Stimulated activated CD4-positive, alpha-beta T cell treated with anti-CD3 and anti-CD28 coated beads, Interleukin-2, amount 100 ng/mL, for 24 hours (primary cell): ENCODE results near the gene USP10.
"Not testable (repeated sequence)": the region's sequence is repeated elsewhere in the genome, so short reads cannot be mapped to it uniquely, and the experiment has no call there.

Experiments
- DNase-seq, 2 donors: peaks; one replicate each; pipeline ENCODE4 v3.0.0-alpha.2; 2020

The USP10 gene

GRCh38 chr16:84675423-84675822, 24.4 kb upstream of the USP10 start:
- no peak for DNase-seq

DNA sequence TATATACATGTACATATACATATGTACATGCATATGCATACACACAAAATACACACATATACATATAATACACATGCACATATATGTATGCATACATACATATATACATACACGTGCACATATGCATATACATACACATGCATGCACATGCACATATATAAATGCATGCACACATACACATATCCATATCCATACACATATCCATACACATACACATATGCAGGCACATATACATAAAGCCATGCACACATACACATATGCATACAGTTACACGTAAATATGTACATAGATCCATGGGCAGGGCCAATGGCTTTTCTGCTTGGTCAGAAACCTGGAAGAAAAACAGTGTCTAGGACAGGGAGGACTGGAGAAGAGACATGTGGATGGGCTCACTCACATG, 23.9 kb upstream of the USP10 start:
- no peak for DNase-seq

- DNase-seq: no peak
These were observed 22.6 kb upstream of the USP10 start for GRCh38 chr16:84677017-84677803.

DNA sequence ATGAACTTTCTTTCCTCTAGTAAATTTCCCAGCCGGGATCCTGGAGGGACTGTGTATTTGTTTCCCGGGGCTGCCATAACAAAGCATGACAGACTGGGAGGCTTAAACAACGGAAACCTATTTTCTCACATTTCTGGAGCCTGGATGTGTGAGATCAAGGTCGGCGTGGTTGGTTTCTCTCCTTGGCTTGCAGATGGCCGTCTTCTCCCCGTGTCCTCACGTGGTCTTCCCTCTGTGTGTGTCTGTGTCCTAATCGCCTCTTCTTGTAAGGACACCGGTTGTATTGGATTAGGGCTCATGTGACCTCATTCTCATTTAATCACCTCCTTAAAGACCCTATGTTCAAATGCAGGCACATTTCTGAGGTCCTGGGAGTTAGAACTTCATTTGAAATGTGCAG, 22.0 kb upstream of the USP10 start:
- no peak for DNase-seq

- DNase-seq: no peak
These were observed 21.3 kb upstream of the USP10 start for GRCh38 chr16:84678541-84678940.

- DNase-seq: no peak
These were observed 19.5 kb upstream of the USP10 start for GRCh38 chr16:84680165-84680842.

DNA sequence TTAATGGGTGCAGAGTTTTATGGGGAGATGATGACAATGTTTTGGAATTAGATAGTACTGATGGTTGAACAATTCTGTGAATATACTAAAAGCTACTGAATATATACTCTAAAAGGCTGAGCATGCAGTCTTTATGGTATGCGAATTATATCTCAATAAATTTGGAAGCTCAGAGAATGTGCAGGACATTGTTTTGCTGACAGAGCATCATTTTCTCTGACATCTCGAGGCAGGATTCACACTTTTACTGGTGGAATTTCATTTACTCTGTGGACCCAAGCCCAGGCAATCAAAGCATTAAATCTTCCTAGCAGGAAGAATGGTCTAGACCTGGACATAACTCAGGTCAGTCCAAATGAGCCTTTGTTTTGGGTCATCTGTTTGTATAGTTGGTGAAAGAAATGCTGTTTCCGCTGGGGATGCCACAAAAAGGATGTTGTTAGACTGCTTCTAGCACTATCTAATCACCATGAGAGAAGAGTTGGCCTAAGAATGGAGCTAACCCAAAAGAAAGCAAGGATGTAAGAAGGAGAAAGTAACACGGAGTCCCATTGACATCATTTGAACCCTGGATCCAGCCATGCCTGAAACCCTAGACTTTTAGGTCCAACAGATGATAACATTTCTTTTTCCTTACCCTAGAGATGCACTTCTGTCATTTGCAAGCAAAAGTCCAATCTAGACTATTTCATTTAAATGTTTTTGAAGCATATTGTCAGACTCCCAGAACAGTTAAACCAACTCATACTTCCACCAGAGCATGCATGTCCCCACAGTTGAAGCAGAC, 18.8 kb upstream of the USP10 start:
- DNase-seq: no peak

DNA sequence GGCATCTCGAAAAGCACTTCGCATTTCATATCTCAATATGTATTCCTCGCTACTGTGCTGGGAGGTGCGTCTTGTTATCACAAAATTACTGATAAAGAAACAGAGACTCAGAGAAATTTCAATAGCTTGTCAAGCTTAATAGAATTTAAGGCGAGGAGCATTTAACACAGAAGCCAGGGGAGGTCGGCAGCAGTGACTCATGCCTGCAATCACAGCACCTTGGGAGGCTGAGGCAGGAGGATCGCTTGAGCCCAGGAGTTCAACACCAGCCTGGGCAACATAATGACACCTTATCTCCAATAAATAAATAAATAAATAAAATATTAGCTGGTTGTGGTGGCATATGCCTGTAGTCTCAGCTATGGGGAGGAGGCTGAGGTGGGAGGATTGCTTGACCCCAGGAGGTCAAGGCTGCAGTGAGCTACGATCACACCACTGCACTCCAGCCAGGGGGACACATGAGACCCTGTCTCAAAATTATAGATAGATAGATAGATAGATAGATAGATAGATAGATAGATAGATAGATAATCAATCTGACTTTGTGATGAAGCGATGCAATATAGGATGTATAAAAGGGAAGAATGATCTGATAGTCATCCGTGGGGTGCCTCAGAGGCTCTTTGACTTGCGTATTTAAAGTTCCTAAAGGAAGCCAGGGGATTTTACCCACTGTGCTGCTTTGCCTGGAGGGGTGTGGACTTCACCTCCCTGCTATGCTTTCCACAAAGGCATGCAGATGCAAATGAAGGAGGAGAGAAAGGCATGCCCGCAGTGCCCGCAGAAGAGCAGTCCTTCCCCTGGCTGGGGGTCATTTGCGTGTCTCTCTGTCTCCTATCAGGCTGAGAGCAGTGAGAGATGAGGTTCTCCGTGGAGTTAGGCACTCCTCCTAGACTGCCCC, 15.9 kb upstream of the USP10 start:
- DNase-seq: no peak

DNA sequence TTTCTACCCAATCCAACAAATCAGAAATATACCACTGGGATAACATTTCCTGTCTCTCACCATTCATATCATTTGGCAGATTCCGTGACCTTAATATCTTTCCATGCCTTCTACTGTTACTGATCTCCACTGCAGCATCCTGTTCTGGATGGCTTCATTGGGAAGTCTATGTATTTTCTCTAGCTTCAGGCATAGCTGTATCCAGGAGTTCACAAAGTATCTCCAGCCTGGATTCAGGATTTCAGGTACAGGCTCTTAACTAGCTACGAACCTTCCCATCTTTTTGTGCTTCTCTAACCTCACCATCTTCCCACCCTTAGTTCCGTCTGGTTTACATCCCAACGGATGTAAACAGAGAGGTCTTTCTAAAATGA, 15.2 kb upstream of the USP10 start:
- DNase-seq: no peak

DNA sequence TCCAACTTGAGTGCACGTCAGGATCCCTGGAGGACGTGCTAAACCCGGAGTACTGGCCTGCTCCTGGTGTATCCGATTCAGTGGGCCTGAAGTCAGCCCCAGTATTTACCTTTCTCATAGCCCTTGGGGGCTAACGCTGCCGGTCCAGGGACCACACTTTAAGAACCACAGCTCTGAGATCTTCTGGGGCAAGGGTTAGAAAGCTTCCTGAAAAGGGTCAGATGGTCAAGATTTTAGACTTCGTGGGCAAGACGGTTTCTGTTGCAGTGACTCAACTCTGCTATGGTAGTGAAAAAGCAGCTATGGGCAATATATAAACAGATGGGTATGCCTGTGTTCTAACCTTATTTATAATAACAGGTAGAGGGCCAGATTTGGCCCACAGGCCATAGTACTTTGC, 14.6 kb upstream of the USP10 start:
- DNase-seq: no peak

DNA sequence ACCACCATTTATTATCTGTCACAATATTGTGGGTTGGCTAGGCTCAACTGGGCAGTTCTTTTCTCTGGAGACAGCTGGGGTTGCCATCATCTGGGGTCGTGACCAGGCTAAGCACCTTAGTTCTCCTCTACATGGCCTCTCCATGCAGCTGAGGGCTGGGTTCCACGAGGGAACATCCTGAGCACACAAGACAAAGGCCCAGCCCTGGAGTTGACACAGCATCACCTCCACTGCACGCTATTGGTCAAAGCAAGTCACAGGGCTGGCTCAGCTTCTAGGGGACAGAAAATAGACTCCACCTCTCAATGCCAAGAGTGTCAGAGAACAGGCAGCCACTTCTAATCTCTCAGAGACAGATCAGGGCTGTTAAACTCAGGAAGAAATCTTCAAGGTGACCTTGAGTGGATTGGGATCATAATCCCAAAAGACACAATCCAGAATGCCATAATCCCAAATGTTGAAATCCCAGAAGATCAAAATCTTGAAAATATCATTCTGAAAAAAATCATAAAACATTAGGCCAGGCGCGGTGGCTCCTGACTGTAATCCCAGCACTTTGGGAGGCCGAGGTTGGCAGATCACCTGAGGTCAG, 13.0 kb upstream of the USP10 start:
- DNase-seq: no peak

GRCh38 chr16:84687715-84688114, 12.1 kb upstream of the USP10 start:
- no peak for DNase-seq

DNA sequence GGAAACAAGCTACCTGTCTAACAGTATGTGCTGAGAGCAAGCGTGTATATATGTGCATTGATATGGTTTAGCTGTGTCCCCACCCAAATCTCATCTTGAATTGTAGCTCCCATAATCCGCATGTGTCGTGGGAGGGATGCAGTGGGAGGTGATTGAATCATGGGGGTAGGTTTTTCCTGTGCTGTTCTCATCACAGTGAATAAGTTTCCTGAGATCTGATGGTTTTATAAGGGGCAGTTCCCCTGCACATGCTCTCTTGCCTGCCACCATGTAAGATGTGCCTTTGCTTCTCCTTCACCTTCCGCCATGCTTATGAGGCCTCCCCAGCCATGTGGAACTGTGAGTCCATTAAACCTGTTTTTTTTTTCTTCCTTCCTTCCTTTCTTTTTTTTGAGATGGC, 11.6 kb upstream of the USP10 start:
- not testable (repeated sequence) for DNase-seq

DNA sequence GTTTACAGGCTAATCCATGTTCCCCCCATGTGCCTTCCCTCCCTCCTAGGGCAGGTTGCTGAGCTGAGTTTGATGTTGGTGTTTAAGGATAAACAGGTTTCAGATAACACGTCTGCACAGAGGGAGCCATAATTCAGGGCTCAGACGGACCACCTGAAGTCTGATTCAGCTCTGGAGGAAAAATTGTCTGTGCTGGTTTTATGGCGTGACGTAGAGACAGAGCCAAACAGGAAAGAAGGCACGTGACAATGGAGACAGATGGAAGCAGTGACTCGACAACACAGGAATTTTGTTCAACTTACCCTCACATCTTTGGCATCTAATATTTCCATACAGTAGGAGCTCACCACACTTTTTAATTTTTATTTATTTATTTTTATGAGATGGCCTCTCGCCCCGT, 10.7 kb upstream of the USP10 start:
- no peak for DNase-seq

DNA sequence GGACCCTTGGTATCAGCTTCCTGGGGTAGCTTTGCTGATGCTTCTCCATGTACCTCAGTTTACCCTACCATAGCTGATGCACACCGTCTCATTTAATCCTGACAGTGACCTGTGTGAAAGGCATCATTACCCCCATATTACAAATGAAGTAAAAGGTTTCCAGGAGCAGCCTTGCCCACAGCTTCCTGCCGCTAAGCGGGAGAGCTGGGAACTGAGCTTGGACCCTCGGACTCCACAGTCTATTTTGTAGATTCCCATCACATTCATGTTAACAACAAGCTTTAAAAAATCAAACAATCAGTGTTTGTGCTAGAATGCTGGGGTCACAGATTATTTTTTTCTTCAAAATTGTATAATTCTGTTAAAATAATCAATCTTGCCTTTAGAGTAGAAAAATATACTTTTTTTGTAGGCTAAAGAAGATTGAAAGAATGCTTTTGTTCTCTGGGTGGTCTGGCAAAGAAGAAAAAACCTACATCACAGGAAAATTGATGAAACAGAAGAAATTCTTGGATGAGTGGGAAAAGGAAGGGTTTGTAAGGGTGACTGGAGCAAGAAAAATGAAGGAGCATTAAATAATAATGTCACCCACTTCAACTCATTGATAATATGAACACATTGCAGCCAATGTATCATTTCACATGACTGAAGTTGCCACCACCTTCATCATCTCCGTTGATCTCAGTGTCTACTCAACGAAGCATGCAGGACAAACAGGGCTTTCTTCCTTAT, 9.5 kb upstream of the USP10 start:
- no peak for DNase-seq

DNA sequence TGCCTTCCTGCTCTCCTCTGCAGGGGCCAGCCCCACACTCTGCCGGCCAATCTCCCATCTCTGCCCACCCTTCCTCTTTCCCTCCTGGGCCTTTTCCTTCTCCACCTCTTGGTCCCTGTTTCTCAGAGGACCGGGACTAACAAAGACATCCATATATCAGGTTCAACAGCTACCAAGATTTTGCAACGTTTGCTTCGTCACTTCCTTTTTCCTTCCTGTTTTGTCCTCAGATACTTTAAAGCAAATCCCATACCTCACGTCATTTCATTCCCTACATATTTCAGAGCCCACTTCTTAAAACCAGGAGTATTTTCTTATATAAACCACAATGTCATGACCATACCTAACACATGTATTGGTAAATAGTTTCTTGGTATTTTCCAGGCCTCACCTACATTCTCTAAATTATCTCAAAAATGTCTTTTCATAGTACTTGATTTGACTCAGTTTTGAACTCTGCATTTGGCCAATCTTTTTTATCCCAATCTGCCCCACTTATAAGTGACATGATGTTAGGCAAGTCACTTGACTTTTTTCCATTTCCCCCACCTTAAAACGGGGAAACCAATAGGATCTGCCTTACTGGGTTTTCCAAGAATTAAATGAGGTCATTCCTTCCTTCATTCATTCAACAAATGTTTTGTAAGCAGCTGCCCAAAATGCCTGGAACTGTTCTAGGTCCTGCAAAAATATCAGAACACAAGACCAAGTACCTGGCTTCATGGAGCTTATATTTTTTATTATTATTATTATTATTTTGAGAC, 7.2 kb upstream of the USP10 start:
- no peak for DNase-seq

GRCh38 chr16:84693869-84694268, 5.9 kb upstream of the USP10 start:
- not testable (repeated sequence) for DNase-seq

GRCh38 chr16:84694980-84695379, 4.8 kb upstream of the USP10 start:
- DNase-seq: no peak

- peak; percentile 28 to 35 for DNase-seq
These were observed 571 bp upstream of the USP10 start for GRCh38 chr16:84699147-84699711.
